Loucy (cell line): Measurements from ENCODE around the gene POLR3E.

Experiments used
- EZH2phosphoT487 ChIP-seq: fragments of 200-600 bp; IDR thresholded peaks from 2 replicates; pipeline ENCODE4 v1.6.1; 2018; ENCODE audit warnings: antibody characterized with exemption, mild to moderate bottlenecking, moderate library complexity, borderline replicate concordance
- TF ChIP-seq, protein P1 (sequence below): fragments of 200-600 bp; sonication (generic); conservative IDR thresholded peaks from 2 replicates; pipeline ENCODE4 v1.5.1; 2014; ENCODE audit warnings: mild to moderate bottlenecking, antibody characterized with exemption, low read length

DNA sequence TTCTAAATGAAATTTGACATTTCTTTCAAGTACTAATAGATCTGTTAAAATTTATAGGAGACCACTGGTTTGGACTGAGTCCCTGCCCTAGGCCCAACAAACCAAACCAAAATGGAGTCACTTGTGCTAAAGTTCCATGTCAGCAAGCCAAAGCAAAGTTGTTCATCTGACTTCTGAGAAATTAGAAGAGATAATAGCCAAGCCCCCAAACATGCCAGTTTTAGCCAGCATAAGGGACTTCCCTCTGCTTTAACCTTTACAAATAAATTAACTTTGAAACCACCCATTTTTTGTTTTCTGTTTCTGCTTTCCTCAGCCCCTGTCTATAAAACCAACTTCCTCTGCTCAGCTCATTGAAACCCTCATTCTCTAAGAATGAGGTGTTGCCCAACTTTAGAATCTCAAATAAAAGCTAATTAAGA is 58.3 kb downstream of the POLR3E start:
- no peak for TF ChIP-seq EZH2phosphoT487
- TF ChIP-seq, protein P1, sequence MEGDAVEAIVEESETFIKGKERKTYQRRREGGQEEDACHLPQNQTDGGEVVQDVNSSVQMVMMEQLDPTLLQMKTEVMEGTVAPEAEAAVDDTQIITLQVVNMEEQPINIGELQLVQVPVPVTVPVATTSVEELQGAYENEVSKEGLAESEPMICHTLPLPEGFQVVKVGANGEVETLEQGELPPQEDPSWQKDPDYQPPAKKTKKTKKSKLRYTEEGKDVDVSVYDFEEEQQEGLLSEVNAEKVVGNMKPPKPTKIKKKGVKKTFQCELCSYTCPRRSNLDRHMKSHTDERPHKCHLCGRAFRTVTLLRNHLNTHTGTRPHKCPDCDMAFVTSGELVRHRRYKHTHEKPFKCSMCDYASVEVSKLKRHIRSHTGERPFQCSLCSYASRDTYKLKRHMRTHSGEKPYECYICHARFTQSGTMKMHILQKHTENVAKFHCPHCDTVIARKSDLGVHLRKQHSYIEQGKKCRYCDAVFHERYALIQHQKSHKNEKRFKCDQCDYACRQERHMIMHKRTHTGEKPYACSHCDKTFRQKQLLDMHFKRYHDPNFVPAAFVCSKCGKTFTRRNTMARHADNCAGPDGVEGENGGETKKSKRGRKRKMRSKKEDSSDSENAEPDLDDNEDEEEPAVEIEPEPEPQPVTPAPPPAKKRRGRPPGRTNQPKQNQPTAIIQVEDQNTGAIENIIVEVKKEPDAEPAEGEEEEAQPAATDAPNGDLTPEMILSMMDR, result no peak
